Activated CD4-positive, alpha-beta T cell treated with anti-CD3 and anti-CD28 coated beads, Interleukin-2, amount 50 U/mL, for 4 hours (primary cell): Measurements from ENCODE around the gene NPPA.

ENCODE experiments used
- DNase-seq, 2 experiments: peaks; one replicate each; pipeline ENCODE4 v3.0.0-alpha.2; 2020

NPPA gene

GRCh38 chr1:11873395-11874257 lies 26.0 kb upstream of the NPPA start:
- no peak for DNase-seq

GRCh38 chr1:11872545-11872944 lies 25.0 kb upstream of the NPPA start:
- no peak for DNase-seq

DNA sequence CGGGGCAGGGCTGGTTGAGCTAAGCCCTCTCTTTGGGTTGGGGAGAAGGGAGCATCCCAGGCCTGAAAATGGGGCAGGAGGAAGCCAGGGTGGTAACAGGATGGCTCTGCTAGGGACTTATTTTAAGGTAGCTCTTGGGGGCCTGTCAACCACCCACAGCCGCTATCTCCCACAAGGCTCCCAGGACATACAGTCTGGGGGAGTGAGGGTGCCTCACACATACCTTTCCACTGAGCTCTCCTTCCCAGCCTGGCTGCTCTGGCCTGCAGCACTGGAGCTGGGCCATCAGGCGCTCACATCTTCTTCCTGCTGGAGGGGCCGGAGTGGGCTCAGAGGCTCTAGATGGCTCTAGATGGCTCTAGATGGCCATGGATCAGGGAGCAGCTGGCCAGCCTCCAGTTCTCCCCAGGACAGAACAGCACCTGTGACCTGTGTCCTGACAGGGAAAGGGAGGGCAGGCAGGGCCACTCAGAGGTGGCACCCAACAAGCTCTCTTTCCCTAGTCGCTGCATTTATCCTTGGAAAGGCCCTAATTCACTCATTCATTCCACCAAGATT lies 22.1 kb upstream of the NPPA start:
- DNase-seq, result no peak

- no peak for DNase-seq
Measured at GRCh38 chr1:11869104-11869503, 21.5 kb upstream of the NPPA start.

GRCh38 chr1:11868331-11868980 lies 20.9 kb upstream of the NPPA start:
- DNase-seq, result no peak

DNA sequence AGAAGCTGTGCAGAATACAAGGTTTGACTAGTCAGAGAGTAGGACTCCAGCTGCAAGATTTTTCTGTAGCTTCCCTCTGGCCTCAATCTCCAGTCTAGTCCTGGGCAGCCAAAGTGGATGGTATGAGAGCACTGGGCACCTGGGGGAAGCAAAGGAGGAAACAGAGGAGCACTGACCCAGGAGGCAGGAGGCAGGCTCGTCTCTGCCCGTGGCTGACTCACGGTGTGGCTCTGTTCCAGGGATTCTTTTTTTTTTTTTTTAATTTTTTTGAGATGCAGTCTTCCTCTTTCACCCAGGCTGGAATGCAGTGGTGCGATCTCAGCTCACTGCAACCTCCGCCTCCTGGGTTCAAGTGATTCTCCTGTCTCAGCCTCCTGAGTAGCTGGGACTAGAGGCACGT lies 15.3 kb upstream of the NPPA start:
- DNase-seq, result no peak

DNA sequence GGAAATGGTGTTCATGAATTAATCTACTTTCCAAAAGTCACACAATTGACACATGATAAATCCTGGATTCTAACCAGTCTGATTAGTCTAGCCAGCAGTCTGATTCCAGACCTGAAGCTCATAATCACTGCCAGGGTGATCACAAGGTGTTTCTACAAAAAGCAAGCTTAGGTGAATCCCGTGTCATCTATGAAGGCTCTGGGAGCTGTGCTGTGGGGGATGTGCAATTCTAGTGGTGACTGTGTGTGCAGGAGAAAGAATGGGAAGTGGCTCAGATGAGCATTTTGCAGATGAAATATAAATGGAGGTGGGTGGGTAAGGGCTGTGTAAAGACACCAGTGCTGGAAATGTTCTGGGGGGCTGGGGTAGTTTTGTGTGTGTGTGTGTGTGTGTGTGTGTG lies 13.0 kb upstream of the NPPA start:
- DNase-seq, result no peak

DNA sequence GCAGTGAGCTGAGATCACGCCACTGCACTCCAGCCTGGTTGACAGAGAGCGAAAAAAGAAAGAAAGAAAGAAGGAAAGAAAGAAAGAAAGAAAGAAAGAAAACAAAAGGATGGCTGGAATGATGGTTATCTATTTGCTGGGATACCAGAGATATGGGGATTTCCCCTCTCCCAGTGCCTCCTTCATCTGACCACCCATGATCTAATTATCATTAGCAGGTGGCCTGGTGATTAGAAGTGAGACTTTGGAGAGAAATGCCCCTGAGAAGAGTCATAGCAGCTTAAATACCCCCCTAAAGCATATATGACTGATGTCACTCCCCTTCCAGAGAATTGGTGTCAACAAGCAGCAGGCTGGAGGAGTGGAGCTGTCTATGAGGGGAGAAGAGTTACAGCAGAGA lies 12.5 kb upstream of the NPPA start:
- no peak for DNase-seq

DNA sequence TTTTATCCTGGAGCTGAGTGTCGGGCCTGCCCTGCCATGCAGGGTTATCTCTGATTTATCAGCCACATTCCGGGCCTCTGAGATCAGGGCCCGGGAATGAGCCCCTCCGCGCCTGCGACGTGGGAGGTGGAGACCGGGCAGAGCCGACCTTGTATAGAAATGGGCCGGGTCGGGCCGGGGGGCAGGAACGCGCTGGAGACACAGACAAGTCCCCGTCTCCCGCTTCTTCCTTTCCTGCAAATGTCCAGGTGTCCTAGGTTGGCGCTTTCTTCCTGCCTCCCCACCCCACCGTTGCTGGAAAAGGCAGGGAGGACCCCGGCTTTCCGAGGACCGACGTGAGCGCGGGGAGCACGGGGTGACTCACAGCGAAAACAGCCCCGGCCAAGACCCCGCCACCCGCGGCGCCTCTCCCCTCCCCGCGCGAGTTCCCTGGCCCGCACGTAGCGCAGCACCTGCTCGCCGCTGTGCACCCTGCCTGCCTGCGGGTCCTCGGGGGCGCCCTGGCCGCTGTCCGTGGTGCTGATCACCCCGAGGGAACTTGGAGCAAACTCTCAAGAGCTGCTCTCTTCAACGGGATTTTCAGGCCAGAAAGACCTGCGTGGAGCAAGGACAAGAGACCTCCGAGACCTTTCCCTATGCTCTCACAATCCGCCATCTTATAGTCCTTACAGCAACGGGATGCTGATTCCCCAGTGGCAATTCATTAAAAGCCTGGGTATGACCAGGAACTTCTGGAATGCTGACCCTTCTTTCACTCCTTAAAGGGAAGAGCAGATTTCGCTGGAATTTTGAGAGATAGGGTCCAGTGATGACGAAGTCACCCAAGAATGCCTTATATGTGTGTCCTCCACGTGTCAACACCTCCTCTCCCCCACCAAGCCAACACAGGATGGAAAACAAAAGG lies 11.6 kb upstream of the NPPA start:
- peak; percentile 50 to 57 for DNase-seq

DNA sequence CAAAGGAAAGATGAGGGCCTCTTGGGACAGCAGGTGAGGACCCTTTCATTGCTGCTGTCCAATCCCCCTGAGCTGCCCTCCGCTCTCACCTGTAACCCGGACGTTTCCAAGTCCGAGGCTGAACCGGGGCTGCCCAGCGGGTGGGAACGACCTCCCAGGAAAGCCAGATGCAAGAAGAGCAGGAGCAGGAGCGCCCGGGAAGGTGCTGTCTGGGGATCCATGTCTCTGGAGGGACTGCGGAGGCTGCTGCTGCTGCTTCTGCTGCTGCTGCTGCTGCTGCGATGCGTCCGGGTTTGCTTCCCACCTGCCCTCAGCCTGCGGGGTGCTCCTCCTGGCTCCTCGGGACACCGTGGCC lies 11.0 kb upstream of the NPPA start, which contains the start of gene NPPB:
TSS of gene NPPB (minus strand) at position 333 of the 355 bp plus-strand sequence. CDS start at position 221, 112 bp downstream.
- no peak for DNase-seq

GRCh38 chr1:11858158-11858557 lies 10.6 kb upstream of the NPPA start:
- no peak for DNase-seq

GRCh38 chr1:11857164-11857851 lies 9.7 kb upstream of the NPPA start:
- DNase-seq, result no peak

DNA sequence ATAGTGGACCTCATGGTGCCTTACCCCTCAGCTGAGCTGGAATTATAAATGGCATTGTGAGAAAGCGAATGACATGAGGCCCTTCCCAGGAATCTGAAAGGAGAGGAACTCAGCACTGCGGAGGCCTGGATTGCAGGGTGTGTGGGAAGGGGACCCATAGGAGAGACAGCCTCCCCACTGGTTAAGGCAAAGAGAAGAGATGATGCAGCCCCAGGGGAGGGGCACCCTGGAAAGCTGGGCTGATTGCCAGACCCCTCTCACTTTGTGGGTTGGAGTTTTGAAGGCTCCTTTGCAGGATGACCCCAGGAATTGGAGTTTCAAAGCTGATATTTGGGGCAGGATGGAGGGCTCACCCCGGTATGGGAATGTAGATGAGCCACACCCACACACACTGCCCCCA lies 9.1 kb upstream of the NPPA start:
- no peak for DNase-seq

DNA sequence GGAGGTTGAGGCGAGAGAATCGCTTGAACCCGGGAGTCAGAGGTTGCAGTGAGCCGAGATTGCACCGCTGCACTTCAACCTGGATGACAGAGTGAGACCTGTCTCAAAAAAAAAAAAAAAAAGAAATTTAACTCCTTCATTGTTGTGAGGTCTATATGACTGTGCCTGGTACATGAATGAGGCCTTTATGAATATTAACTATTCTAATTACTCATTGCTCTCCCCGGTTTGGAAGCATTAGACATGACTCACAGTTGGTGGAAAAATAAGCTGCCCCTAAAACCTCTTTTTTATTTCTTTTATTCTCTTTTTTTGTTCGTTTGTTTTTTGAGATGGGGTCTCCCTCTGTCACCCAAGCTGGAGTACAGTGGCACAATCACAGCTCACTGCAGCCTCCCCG lies 7.8 kb upstream of the NPPA start:
- DNase-seq, result no peak

- DNase-seq, result no peak
Measured at GRCh38 chr1:11854519-11854918, 6.9 kb upstream of the NPPA start.

GRCh38 chr1:11851180-11851579 lies 3.6 kb upstream of the NPPA start:
- DNase-seq, result no peak

DNA sequence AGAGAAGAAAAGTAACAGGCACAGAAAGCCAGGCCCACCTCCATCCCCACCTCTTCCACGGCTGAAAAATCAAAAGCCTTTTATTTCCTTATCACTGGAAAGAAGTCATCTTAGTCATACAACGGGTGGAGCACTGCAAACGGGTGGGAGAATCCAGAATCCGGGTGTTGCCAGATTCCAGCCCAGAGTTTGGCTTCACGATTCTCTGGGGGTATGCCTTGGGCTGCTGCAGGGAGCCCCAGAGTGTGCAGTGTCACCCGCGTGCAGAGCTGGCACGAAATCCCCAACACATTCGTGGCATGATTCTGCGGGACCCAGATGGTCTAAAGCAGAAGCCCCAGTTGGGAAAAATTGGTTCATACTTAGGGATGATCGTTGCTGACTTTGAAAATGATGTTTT lies 2.6 kb upstream of the NPPA start:
- DNase-seq, result no peak

DNA sequence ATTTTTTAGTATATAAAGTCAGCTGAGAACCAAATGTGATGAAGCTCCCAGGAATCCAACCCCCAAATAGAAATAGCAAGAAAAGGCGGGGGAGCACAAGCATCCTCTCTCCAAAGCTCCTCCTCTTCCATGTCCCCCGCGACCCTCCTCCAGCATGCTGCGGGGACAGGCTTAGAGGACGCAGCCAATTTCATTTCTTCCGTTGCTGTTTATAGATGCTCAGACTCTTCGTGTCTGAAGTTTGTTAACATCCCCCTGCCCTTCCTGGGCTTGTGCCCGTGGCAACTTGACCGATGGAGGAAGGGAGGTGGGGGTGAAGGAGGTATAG lies 754 bp upstream of the NPPA start:
- DNase-seq, result no peak

- no peak for DNase-seq
Measured at GRCh38 chr1:11845641-11846335, 1.8 kb downstream of the NPPA start.

- DNase-seq, result no peak
Measured at GRCh38 chr1:11842154-11843041, 5.2 kb downstream of the NPPA start.
